NCI-H345 (cell line): ENCODE results near the gene INAFM1.

Experiments used
- DNase-seq: peaks from one replicate; lab custom pipeline; 2025; lab: John Stamatoyannopoulos, UW

Gene INAFM1

DNA sequence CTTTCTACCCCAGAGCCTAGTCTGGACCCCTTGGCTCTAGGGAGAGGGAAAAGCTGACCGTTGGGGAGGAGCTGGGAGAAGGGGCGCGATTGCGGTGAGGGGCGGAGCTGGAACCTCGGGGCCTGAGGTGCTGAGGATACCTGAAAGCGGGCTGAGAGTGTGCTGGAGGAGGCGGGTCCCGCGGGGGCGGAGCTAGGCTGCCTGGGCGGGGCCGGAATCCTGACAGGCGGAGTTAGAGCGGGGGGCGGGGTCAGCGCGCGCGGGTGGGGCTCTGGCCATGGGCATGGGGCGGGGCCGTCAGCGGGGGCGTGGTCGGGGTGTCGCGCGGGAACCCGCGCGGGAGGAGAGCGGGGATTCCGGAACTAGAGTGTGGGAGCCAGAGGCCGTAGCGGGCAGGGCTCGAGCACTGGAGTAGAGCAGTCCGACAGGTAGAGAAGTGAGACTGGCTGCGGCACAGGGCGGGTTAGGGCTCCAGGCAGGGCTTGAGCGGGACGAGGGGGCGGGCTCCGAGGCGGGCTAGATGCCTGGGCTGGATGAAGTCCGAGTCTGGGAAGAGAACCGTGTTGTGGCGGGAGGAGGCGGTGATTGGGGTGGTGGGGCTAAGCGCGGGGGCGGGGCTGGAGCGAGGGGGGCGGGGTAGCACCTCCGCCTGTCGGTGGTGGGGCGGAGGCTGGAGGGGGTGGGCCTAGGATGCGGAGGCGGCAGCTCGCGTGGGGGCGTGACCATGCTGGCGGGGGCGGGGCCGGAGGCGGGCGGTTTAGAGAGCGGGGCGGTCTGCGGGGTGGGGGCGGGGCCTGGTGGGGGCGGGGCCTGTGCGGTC, at the start of gene INAFM1:
Gene INAFM1, plus strand, starts transcription at position 815 of the 820 bp plus-strand sequence. CDS start 35 bp downstream, outside the sequence.
- DNase-seq: peak; percentile 91

DNA sequence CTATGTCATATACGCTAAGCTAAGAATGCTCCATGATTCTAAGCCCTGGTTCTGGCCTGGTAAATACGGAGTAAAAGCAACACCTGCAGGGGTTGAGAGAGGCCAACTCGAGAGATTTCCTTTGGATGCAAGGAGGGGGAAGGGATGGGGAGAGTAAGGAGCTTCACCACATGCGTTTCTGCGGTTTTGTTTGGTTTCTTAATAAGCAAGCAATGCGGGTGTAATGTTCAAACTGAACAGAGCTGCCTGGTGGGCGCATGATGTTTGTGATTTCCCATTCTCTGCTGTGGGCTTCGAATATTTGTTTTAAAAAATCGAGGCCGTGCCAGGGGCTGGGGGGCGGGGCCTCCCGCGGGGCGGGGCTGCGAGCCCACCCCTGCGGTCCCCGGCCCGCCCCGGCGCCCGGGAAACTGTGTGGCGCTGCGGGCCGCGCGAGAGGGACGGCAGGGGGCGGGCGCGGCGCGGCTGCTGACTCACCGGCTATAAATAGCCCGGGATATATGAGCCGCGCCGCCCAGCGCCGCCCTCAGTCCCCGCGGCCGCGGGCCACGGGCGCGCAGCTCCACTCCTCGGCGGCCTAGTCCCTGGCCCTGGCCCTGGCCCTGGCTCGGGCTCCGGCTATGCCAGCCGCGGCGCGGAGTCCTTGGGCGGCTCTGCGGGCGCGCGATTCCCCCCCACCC, 48.8 kb upstream of the INAFM1 start:
- DNase-seq: peak; percentile 84

DNA sequence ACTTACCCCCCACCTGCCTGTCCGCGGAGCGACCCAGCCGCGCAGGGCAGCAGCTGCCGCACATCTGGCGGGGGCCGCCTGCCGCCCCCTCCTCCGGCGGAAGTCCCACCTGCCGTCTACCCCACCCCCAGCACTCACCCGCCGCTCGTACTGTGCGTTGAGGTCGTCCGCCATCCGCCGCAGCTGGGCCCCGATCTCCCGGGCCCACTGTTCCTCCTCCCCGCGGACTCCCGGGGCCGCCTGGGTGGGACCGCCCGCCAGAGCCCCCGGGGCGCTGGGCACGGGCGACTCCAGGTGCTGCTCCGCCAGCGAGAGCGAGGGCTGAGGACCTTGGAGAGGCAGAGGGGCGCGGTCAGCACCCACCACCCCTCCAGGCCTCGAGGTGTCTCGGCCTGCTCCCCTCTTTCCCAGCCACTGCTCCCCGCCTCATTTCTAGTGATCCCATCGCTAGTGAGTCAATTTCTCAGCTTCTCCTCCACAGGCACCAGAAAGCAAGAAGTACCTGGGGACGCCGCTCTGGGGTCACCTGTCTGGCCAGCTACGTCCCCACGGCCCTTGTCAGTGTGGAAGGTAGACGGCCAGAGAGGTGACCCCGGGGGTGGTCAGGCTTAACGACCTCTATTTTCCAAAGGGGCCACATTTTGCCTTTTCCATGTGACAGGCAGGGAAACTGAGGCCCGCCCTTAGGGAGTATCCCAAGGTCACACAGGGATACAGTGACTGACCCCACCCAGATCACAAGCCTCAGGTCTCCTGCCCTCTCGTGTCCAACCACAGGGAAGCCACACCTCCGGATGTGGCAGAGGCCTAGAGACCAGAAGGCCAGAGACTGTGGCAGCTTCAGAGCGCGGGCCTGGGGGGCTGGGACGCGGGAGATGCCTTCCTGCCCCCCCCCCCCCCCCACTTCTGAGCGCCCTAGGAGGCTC, 48.0 kb upstream of the INAFM1 start:
- peak; percentile 25 for DNase-seq

DNA sequence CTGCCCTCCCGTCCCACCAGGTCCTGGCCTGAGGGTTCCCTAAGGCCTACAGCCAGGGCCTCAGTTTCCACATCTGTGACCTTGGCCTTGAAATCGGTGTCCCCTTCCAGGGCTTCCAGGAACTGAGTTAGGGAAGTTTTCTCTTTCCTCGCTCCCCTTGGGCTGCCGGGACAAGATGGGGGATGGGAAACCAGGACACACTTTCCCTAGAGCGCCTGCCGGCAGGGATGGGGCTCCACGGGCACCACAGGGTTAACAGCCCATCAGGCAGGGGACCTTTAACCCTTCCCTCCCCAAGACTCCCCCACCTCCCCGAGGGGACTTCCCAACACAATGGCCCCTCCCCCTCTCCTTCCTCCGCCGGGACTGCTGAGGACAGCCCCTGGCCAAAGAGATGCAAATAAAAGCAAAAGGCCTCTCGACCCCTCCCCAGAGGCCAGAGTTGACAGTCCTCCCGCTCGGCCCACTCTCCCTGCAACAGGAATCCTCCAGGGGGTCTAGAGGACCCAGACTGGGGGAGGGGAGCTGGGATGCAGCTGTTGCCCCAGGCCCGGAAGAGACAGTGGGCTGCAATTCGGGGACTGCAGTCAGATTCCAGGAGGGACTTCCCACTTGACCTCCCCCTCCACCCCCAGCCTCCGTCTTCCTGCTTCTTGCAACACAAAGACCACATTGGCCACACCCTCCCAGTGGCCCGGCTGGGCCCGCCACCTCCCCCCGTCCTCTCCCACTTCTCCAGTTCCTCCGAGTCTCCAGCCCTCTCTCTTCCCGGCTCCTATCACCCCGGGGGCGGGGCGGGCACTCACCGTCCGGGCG, 47.1 kb upstream of the INAFM1 start:
- peak; percentile 27 for DNase-seq

DNA sequence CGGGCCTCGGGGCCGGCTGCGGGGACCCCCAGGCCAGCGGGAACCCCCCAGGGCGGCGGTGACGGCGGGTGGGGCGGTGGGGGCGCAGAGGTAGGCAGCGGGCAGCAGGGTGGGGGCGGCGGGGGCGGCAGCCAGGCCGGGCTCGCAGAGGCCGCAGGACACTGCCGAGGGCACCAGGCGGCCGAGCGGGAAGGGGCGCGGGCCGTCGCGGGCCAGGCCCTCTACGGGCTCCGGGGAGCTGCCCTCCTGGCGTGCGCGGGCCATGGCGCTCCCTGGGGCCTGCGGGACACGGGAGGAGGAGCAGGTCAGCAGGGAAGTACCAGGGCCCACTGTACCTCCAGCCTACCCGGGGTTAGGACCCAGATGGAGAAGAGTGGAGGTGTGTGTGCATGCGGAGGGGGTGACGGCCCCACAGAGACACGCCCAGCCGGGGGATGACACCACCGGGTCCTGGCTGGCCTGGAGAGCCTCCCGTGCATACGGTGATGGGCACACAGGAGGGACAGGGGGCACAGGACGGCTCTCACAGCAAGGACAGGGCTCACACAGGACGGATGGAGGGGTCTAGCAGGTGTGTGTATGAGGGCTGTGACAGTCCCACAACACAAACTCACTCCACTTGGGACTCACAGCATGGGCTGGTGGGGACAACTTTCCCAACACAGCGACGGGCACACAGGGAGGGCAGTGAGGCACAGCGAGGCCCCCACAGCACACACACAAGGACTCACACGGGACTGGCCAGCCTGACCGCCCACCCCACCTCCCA, 46.3 kb upstream of the INAFM1 start:
- DNase-seq: peak; percentile 18

DNA sequence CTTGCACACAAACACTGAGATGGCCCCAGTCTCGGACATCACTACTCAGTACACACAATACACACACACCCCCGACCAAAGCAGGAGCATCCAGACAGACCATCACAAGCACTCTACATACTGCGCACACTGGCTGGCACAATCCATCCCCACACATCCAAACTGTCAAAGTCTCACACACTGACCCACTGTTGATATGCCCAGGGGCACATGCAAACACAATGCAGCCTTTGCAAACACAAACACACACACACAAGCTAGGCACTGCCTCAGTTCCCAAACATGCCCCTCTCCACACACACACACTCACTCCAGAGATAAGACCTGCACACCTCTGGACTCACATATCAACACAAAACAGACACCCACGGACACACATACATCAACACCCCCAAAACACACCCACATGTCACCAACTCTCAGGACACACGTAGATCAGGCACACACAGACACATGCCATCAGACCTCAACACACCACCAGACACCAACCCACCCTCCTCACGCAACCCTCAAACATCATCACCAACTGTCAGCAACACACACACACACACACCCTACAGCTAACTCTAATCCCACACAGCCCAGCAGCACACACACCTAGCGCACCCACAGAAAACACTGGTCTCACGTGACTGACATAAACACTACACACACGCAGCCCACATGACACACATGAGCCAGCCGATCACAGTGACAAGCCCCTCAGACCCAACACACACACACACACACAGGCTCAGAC, 45.6 kb upstream of the INAFM1 start:
- no peak for DNase-seq

DNA sequence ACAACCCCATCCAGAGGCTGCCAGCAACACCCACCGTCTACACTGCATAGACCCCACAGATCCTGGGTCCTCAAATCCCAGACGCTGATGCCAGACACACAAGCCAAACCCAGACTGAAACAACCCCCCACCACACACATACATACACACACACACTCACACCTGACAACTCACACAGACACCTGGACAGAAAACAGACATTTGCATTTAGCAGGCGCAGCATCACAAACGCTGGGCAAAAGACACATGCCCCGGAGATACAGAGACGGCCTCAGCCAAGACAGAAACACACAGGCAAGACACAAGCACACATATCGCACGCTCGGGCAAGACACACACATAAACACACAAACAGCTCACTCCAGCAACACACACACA, 45.0 kb upstream of the INAFM1 start:
- no peak for DNase-seq

DNA sequence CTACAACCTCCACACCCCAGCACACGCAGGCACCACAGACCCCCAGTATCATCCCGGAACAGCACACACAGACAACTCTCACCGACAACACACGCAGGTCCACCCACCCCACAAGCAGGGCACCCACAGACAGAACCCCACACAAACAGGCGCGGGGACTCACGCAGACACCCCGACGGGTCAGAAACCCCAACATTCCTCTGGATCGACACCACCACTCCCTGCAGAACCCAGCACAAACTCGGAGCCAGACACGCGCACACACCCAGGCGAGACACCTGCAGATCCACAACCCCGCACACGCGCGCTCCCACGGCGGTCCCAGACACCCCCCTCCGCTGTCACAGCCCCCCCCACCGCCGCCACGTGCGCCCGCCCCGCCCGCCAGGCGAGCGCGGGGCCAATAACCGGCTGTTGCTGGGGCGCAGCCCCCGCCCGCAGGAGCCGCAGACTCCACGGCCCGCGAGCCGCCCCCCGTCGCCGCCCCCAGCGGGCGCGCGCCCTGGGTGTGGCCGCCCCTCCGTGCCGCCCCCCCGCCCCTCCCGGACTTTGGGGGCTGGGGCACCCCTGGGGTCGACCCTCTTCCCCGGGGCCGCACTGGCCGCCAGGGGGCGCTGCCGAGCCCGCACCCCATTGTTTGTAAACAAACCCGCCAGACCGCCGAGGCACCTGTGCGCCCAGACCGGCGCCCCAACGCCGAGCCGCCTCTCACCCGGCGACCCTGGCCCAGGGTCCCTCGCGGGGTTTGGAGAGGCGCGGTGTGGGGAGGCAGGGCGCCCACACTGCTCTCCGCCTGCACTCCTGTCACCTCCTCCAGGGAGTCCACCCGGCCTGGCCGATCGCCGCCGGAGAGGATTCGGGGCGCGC, 44.4 kb upstream of the INAFM1 start:
- no peak for DNase-seq

DNA sequence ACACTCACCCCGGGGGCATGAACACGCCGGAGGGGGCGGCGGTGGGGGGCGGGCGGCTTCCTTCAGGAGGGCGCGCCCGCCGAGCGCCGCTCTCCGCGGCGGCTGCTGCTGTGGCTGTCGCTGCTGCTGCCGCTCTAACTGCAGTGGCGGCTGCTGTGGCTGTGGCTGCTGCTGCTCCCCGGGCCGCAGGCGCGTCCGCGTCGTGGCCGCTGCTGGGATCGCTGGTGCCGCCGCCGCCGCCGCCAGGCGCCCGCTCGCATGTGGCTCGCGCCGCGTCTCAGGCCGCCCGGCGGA, 43.8 kb upstream of the INAFM1 start, which contains the start of gene BBC3:
Gene BBC3, minus strand, starts transcription at position 279 of the 294 bp plus-strand sequence. CDS start 2,768 bp downstream, outside the sequence.
- no peak for DNase-seq

DNA sequence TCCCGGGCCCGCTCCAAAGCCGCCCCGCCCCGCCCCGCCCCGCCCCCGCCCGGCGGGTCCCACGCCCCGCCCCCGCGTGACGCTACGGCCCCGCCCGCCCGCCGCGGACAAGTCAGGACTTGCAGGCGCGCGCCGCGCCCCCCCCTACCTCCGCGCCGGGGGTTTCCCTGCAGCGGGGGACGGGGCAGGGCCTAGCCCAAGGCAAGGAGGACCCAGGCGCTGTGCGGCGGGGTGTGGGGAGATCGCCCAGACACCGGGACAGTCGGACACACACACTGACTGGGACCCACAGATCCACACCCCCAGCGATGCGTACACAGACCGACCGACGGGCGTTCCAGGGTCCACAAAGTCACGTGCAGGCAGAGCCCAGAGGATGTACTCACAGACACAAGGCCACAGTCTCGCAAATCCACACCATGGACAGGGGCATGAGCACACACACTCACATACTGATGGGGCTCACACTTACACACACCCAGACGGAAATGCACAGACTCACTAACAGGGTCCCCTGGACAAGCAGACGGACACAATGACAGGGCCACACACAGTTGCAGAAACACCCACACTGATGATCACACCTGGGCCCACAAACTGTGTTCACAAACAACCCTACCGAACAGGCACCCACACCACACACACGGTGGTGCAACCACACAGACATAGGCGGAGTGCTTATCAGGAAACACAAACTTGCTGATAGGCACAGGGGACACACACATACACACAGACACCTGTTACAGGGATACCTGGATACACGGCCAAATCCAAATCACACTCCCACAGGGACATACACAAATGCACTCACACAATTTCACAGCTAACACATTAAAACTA, 43.2 kb upstream of the INAFM1 start:
- peak; percentile 64 for DNase-seq

DNA sequence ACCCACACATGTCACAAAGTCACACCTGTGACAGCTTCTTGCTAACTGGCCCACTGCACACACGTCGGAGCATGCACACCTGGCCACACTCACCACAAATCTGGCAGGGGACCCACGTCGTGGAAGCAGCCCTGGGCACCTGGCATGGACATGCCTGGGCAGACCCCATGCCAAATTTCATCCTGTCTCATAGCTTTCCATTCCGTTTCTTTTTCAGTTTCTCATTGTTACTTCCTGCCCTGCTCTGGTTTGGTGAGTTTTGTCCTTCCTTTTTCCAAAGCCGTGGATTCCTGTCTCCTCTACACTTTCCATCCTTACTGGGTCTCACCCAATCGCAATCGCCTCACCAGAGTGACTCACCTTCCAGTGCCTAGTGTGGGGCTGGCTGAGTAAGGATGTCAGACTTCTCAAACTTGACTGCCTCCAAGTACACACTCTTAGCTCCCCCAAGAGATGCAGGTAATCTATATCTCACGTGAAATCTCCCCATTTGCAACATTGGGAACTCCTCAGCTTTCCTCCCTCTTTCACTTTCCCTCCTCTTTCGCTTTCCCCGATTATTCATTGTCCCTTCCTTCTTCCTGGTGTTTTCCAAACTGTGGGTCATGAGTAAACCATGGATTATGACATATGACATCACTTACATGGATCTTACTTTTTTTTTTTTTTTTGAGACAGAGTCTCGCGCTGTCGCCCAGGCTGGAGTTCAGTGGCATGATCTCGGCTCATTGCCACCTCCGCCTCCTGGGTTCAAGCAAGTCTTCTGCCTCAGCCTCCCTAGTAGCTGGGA, 42.1 kb upstream of the INAFM1 start:
- no peak for DNase-seq

DNA sequence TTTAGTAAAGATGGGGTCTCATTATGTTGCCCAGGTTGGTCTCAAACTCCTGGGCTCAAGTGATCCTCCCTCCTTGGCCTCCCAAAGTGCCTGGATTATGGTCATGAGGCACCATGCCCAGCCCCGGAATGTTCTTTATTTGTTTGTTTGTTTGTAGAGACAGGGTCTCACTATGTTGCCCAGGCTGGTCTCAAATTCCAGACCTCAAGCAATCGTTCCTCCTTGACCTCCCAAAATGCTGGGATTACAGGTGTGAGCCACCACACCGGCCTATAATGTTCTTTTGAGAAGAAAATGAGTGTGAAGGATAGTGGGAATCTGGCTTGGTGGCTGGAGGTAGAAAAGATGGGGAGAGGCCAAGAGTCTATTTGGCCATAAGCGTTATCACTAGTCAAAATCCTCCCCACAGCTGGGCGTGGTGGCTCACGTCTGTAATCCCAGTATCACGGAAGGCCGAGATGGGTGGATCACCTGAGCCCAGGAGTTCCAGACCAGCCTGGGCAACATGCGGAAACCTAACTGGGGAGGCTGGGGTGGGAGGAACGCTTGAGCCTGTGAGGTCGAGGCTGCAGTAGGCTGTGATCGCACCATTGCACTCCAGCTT, 38.5 kb upstream of the INAFM1 start:
- no peak for DNase-seq

DNA sequence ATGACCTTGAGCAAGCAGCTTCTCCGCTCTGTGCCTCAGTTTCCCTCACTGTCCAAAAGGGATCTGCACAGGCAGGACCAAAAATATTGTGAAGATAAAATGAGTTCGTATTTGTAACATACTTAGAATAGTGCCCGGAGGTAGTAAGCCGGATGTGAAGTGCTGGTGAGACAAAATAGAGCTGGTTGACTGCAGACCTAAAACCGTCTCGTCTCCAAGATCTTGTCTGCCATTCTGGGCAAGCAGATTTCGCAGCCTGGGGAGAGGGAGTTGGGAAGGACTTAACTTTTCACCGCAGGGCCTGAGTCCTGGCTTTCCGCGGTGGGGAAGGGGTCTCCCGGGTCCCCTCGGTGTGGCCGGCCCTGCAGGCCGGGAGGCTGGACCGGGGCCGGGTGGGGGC, 35.5 kb upstream of the INAFM1 start:
- no peak for DNase-seq

DNA sequence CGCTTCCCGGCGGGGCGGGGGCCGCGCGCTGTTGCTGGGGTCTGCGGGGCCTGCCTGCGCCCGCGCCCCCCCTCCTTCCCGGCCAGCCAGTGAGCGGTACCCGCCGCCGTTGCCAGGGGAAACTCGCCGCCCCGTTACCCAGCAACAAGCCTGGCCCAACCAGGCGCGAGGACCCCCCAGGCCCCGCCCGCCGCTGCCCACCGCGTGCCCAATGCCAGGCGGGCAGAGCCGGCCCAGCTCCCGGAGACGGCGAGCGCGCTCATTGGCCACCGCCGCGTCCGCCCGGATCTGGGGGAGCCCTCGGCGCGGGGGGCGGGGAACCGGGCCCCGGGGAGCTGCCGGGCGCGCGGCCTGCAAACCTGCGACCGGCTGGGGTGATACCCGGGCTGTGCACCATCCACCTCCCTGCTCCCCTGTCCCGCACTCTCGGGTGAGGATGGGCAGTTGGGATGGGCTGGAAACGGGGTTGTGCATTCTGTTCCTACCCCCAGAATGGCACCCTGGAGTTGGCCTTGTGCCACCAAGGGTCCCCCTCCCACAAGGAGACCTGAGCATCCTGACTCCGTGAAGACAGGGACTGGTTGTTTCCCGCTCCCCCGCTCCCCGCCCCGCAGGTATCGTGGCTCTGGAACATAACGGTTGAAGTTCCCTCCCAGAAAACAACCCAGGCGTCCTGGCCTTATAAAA, 34.9 kb upstream of the INAFM1 start:
- DNase-seq: peak; percentile 35

DNA sequence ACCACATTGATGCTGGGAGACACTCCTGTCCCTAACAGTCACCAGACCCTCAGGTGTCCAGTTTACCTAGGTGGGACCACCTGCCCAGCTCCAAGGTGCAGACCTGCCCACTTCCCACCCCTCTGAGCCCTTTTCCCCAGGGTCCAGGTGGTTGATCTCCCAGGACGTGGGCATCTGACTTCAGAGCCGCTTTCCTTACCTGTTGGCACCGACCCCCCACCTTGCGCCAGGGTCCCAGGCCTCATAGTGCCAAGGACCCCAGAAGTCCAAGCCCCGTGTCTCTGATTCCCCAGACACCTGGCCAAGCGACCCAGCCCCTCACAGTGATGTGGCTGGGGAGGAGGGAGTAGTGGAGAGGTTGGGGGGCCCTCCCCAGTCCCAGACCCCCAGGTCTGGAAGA, 34.1 kb upstream of the INAFM1 start:
- no peak for DNase-seq
